GM12872 (cell line): ENCODE results near the gene VWF.

Experiments used
- TF ChIP-seq, protein P1 (sequence below): IDR thresholded peaks from 3 replicates; pipeline ENCODE4 v1.5.1; 2011; ENCODE audit warnings: low read depth, mild to moderate bottlenecking, low read length, moderate library complexity; ENCODE audit not compliant: insufficient read depth

The VWF gene

DNA sequence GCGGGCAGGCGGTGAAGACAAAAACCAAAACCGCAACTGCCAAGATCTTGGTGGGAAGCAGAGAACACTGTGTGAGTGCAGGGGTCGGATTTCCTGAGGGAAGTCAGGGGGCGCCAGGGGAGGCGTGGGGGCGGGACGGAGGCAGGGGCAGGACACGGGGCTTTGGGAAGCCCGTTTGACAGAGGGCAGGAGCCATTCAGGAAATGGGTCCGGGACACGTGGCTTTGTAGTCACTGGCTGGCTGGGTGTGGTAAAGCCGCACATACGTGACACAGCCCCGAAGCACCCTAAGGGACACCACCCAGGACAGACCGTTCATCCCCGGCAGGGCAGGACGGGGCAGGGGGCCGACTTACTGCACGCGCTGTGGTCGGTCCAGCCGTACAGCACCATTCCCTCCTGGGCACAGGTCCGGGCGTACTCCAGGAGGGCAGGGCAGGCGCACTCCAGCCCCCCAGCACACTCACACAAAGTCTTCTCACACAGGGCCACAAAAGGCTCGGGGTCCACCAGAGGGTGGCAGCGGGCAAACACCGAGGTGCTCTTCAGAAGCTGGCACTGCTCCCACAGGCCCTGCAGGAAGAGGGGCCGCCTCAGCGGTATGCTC is 49.4 kb downstream of the VWF start:
- TF ChIP-seq, protein P1, sequence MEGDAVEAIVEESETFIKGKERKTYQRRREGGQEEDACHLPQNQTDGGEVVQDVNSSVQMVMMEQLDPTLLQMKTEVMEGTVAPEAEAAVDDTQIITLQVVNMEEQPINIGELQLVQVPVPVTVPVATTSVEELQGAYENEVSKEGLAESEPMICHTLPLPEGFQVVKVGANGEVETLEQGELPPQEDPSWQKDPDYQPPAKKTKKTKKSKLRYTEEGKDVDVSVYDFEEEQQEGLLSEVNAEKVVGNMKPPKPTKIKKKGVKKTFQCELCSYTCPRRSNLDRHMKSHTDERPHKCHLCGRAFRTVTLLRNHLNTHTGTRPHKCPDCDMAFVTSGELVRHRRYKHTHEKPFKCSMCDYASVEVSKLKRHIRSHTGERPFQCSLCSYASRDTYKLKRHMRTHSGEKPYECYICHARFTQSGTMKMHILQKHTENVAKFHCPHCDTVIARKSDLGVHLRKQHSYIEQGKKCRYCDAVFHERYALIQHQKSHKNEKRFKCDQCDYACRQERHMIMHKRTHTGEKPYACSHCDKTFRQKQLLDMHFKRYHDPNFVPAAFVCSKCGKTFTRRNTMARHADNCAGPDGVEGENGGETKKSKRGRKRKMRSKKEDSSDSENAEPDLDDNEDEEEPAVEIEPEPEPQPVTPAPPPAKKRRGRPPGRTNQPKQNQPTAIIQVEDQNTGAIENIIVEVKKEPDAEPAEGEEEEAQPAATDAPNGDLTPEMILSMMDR, result no peak

- TF ChIP-seq, protein P1, result no peak
These were observed 50.0 kb downstream of the VWF start for GRCh38 chr12:6074427-6074826.

- TF ChIP-seq, protein P1, result no peak
These were observed 51.0 kb downstream of the VWF start for GRCh38 chr12:6073426-6073825.

GRCh38 chr12:6072302-6072752 is 52.1 kb downstream of the VWF start:
- TF ChIP-seq, protein P1, result no peak

DNA sequence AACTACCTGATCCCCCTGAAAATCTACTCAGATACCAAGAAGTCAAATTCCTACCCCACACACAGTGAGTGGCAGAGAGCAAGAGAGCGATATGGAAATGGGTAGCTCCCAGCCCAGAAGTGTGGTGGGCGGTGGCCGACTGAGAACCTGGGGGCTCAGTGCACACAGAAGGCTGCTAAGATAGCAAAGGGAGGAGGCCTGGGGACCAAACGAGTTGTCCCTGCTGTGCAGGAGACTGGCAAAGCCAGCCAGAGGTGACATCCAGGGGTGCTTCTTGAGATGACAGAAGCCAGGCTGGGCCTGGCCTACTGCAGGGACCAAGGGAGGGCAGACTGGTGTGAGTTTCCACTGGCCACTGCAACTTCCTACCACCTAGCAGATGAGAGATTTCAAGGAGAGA is 52.9 kb downstream of the VWF start:
- TF ChIP-seq, protein P1, result no peak

- TF ChIP-seq, protein P1, result no peak
These were observed 53.8 kb downstream of the VWF start for GRCh38 chr12:6070472-6071257.

- TF ChIP-seq, protein P1, result no peak
These were observed 54.9 kb downstream of the VWF start for GRCh38 chr12:6069437-6070093.
